K562 (cell line): Measurements from ENCODE around the gene GYPA.

Source experiments
- AFF4 ChIP-seq: sonication (generic); formaldehyde crosslinking; IDR thresholded peaks from 2 replicates; pipeline ENCODE4 v1.8.0; 2023; ENCODE audit warnings: mild to moderate bottlenecking, missing genetic modification reagents
- ARID4B ChIP-seq: sonication (generic); formaldehyde crosslinking; IDR thresholded peaks from 2 replicates; pipeline ENCODE4 v1.8.0; 2022; ENCODE audit warnings: mild to moderate bottlenecking, missing genetic modification reagents
- CHCHD3 ChIP-seq: fragments of 250-450 bp; sonication (Bioruptor Pico); IDR thresholded peaks from 2 replicates; pipeline ENCODE4 v2.1.2; 2022; ENCODE audit warnings: mild to moderate bottlenecking
- CTCF ChIP-seq, 3 experiments: IDR thresholded peaks in 2 of 3; conservative IDR thresholded peaks in 1 of 3; 2 replicates each; pipeline ENCODE4 v1.5.1; 2011 to 2012; ENCODE audit warnings: low read length in 3 of 3, mild to moderate bottlenecking in 3 of 3, control low read depth in 2 of 3, improper control_type of control experiment in 1 of 3, inconsistent platforms in 1 of 3, low read depth in 1 of 3, mixed read lengths in 1 of 3, moderate library complexity in 1 of 3; ENCODE audit not compliant: insufficient read depth in 2 of 3
- ESRRA ChIP-seq: fragments of 450-650 bp; IDR thresholded peaks from 2 replicates; pipeline ENCODE4 v1.6.1; 2014; ENCODE audit warnings: low read depth, mild to moderate bottlenecking, moderate library complexity, borderline replicate concordance
- KLF16 ChIP-seq: IDR thresholded peaks from 2 replicates; pipeline ENCODE4 v1.6.1; 2016; ENCODE audit warnings: antibody characterized with exemption
- MLX ChIP-seq, 2 experiments: fragments of 450-650 bp in 1 of 2; sonication (generic) in 1 of 2; formaldehyde crosslinking; conservative IDR thresholded peaks; 2 replicates each; pipeline versions ENCODE4 v1.4.0 to v1.8.1; 2020 to 2022; ENCODE audit warnings: mild to moderate bottlenecking in 1 of 2, missing genetic modification reagents in 1 of 2
- POLR2A ChIP-seq: fragments of 450-650 bp; conservative IDR thresholded peaks from 2 replicates; pipeline ENCODE4 v1.6.1; 2016
- TCF7 ChIP-seq: sonication (generic); IDR thresholded peaks from 2 replicates; pipeline ENCODE4 v1.6.1; 2016; ENCODE audit warnings: antibody characterized with exemption, borderline replicate concordance
- TCF7L2 ChIP-seq: fragments of 150-350 bp; IDR thresholded peaks from 2 replicates; pipeline ENCODE4 v1.6.1; 2016; ENCODE audit warnings: low read depth, mild to moderate bottlenecking, low read length, moderate library complexity
- TGIF2 ChIP-seq: sonication (generic); formaldehyde crosslinking; IDR thresholded peaks from 2 replicates; pipeline ENCODE4 v1.8.1; 2022; ENCODE audit warnings: mild to moderate bottlenecking, missing genetic modification reagents, moderate library complexity
- ZFP36 ChIP-seq: fragments of 150-350 bp; IDR thresholded peaks from 2 replicates; pipeline ENCODE4 v1.6.1; 2018; ENCODE audit warnings: low read length, low read depth; ENCODE audit not compliant: partially characterized antibody
- ZNF551 ChIP-seq: fragments of 250-450 bp; sonication (Bioruptor Pico); IDR thresholded peaks from 2 replicates; pipeline ENCODE4 v1.5.0; 2021; ENCODE audit warnings: mild to moderate bottlenecking, moderate library complexity
- TF ChIP-seq, protein P1 (sequence below), 2 experiments: fragments of 450-650 bp; formaldehyde crosslinking in 1 of 2; IDR thresholded peaks; 2 replicates each; pipeline versions ENCODE4 v1.4.0 to v1.6.1; 2014 to 2020; ENCODE audit warnings: mild to moderate bottlenecking in 2 of 2, borderline replicate concordance in 1 of 2, low read depth in 1 of 2

DNA sequence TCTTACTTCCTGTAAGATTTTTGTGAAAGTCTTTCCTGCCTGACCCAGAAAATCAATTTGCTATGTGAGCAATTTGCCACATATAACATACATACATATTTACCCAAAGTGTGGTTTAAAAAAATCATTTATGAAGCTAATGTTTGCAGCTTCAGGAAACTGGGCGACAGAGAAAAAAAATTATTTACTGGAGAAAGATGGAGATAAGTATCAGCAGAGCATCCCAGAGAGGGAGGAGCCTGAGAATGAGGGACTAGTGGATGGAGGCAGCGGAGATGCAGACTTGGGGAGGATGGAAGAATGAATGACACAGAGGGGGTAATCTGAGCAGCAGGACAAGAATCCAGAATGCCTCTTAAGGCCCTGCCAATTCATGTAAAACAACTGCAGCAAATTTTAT is 975 bp upstream of the GYPA start:
- no peak for TF ChIP-seq TCF7
- TF ChIP-seq POLR2A = no peak
- no peak for TF ChIP-seq TCF7L2
- no peak for TF ChIP-seq CTCF (IDR thresholded peaks at IDR 0.05 in 2 of 3, conservative IDR thresholded peaks at IDR 0.05 in 1 of 3; ENCODE audit: insufficient read depth in 2 of 3, low read depth in 1 of 3, low read length in 3 of 3)
- TF ChIP-seq ESRRA = no peak
- no peak for TF ChIP-seq AFF4 (CRISPR knock-in tag)
- TF ChIP-seq KLF16 = no peak
- TF ChIP-seq MLX (CRISPR knock-in tag; conservative IDR thresholded peaks at IDR 0.05) = no peak
- no peak for TF ChIP-seq ZNF551 (CRISPR knock-in tag)
- TF ChIP-seq ZFP36 = no peak
- no peak for TF ChIP-seq TGIF2
- TF ChIP-seq, protein P1, sequence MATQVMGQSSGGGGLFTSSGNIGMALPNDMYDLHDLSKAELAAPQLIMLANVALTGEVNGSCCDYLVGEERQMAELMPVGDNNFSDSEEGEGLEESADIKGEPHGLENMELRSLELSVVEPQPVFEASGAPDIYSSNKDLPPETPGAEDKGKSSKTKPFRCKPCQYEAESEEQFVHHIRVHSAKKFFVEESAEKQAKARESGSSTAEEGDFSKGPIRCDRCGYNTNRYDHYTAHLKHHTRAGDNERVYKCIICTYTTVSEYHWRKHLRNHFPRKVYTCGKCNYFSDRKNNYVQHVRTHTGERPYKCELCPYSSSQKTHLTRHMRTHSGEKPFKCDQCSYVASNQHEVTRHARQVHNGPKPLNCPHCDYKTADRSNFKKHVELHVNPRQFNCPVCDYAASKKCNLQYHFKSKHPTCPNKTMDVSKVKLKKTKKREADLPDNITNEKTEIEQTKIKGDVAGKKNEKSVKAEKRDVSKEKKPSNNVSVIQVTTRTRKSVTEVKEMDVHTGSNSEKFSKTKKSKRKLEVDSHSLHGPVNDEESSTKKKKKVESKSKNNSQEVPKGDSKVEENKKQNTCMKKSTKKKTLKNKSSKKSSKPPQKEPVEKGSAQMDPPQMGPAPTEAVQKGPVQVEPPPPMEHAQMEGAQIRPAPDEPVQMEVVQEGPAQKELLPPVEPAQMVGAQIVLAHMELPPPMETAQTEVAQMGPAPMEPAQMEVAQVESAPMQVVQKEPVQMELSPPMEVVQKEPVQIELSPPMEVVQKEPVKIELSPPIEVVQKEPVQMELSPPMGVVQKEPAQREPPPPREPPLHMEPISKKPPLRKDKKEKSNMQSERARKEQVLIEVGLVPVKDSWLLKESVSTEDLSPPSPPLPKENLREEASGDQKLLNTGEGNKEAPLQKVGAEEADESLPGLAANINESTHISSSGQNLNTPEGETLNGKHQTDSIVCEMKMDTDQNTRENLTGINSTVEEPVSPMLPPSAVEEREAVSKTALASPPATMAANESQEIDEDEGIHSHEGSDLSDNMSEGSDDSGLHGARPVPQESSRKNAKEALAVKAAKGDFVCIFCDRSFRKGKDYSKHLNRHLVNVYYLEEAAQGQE (IDR thresholded peaks at IDR 0.05; ENCODE audit: borderline replicate concordance) = no peak
- TF ChIP-seq, protein P1 (CRISPR knock-in tag; IDR thresholded peaks at IDR 0.05; ENCODE audit: low read depth) = no peak
- TF ChIP-seq ARID4B (CRISPR knock-in tag) = no peak
- no peak for TF ChIP-seq CHCHD3 (CRISPR knock-in tag)
